HG02870 (cell line): ENCODE data around the gene CPEB4.

ENCODE experiments used
- ATAC-seq: cut with Tn5 transposase; IDR thresholded peaks from one replicate; pipeline ENCODE4 v1.9.1; 2021; ENCODE audit warnings: mild to moderate bottlenecking, moderate library complexity; ENCODE audit not compliant: unreplicated experiment

The CPEB4 gene

GRCh38 chr5:173858670-173859407, 29.3 kb upstream of the CPEB4 start:
- ATAC-seq: no peak

GRCh38 chr5:173859408-173860159, 28.6 kb upstream of the CPEB4 start:
- ATAC-seq: no peak

- no peak for ATAC-seq
Observed at GRCh38 chr5:173862047-173862477, 26.1 kb upstream of the CPEB4 start.

- no peak for ATAC-seq
Observed at GRCh38 chr5:173863359-173863758, 24.8 kb upstream of the CPEB4 start.

GRCh38 chr5:173864126-173865050, 23.8 kb upstream of the CPEB4 start:
- ATAC-seq: no peak

GRCh38 chr5:173866243-173866857, 21.8 kb upstream of the CPEB4 start:
- ATAC-seq: no peak

GRCh38 chr5:173866858-173867679, 21.1 kb upstream of the CPEB4 start:
- no peak for ATAC-seq

- ATAC-seq: no peak
Observed at GRCh38 chr5:173868096-173868880, 19.9 kb upstream of the CPEB4 start.

- no peak for ATAC-seq
Observed at GRCh38 chr5:173869316-173869715, 18.8 kb upstream of the CPEB4 start.

- no peak for ATAC-seq
Observed at GRCh38 chr5:173872957-173873305, 15.2 kb upstream of the CPEB4 start.

GRCh38 chr5:173873306-173873922, 14.7 kb upstream of the CPEB4 start:
- no peak for ATAC-seq

- ATAC-seq: no peak
Observed at GRCh38 chr5:173875189-173875588, 13.0 kb upstream of the CPEB4 start.

- no peak for ATAC-seq
Observed at GRCh38 chr5:173878224-173878967, 9.8 kb upstream of the CPEB4 start.

GRCh38 chr5:173880306-173880985, 7.7 kb upstream of the CPEB4 start:
- no peak for ATAC-seq

GRCh38 chr5:173881811-173882575, 6.2 kb upstream of the CPEB4 start:
- no peak for ATAC-seq

GRCh38 chr5:173882632-173883031, 5.5 kb upstream of the CPEB4 start:
- ATAC-seq: no peak
